H1 (cell line): ENCODE data around the gene FAIM2. TPM values are rescaled to one million over a fixed set of nuclear protein-coding genes. Genes with fewer than 3 reads are reported as not detected.

ENCODE experiments used
- CTCF ChIA-PET: fragments of 300-600 bp; sonication (Branson Sonifier 250); formaldehyde crosslinking; loops from one replicate; lab custom pipeline; 2021; ENCODE audit not compliant: partially characterized antibody; lab: Charles Lee
- POLR2A ChIA-PET: fragments of 300-600 bp; sonication (Branson Sonifier 250); formaldehyde crosslinking; loops from one replicate; lab custom pipeline; 2021; ENCODE audit warnings: inconsistent platforms; ENCODE audit not compliant: partially characterized antibody; lab: Charles Lee
- DNase-seq, 2 experiments: peaks; one replicate each; pipeline versions ENCODE4 v3.0.0 to v3.0.0-alpha.2; 2010 to 2022; ENCODE audit warnings: low spot score in 2 of 2, low read depth in 1 of 2, mixed read lengths in 1 of 2
- FAIRE-seq: peaks from 2 replicates; lab custom pipeline; 2011; peaks lifted over from hg19 to GRCh38; lab: Jason Lieb, UNC
- H2AFZ ChIP-seq: 2 replicates; pipeline ENCODE4 v1.8.1; 2012; ENCODE audit warnings: low read length, inconsistent platforms
- H2AK5ac ChIP-seq: 2 replicates; pipeline ENCODE4 v1.6.1; 2013; ENCODE audit warnings: low read depth, low read length
- H2BK120ac ChIP-seq: replicated peaks from 2 replicates; pipeline ENCODE3; 2013; ENCODE audit warnings: low read depth, low read length, inconsistent platforms
- H2BK12ac ChIP-seq: 2 replicates; pipeline ENCODE4 v1.6.1; 2013; ENCODE audit warnings: low read depth, low read length
- H2BK15ac ChIP-seq: 2 replicates; pipeline ENCODE4 v1.6.1; 2013; ENCODE audit warnings: low read length
- H2BK20ac ChIP-seq: 2 replicates; pipeline ENCODE4 v1.6.1; 2013; ENCODE audit warnings: low read length
- H2BK5ac ChIP-seq: 2 replicates; pipeline ENCODE4 v1.6.1; 2013; ENCODE audit warnings: low read depth, low read length
- H3K14ac ChIP-seq: 2 replicates; pipeline ENCODE4 v1.6.1; 2013; ENCODE audit warnings: inconsistent platforms; ENCODE audit not compliant: insufficient read length
- H3K18ac ChIP-seq: 2 replicates; pipeline ENCODE4 v1.6.1; 2013; ENCODE audit warnings: low read length; ENCODE audit errors: extremely low read depth
- H3K23ac ChIP-seq: 2 replicates; pipeline ENCODE4 v1.6.1; 2013; ENCODE audit warnings: inconsistent platforms; ENCODE audit not compliant: insufficient read length
- H3K23me2 ChIP-seq: 2 replicates; pipeline ENCODE4 v1.6.1; 2013; ENCODE audit warnings: low read depth, low read length
- H3K27ac ChIP-seq: 2 replicates; pipeline ENCODE4 v1.6.1; 2011; ENCODE audit warnings: low read depth, low read length, inconsistent platforms
- H3K27me3 ChIP-seq, 4 experiments: replicated peaks in 1 of 4; 1 replicate in 1 of 4; 2 replicates in 3 of 4; pipeline versions ENCODE4 v1.6.1 to v1.8.1; 2011 to 2013; ENCODE audit warnings: low read length in 3 of 4, mild to moderate bottlenecking in 3 of 4, inconsistent platforms in 2 of 4, mixed read lengths in 2 of 4, moderate library complexity in 1 of 4; ENCODE audit not compliant: control insufficient read depth in 3 of 4, insufficient read depth in 3 of 4; ENCODE audit errors: extremely low read depth in 1 of 4
- H3K36me3 ChIP-seq, 4 experiments: 2 replicates each; pipeline versions ENCODE4 v1.6.1 to v1.8.1; 2011 to 2013; ENCODE audit warnings: mild to moderate bottlenecking in 4 of 4, low read length in 3 of 4, moderate library complexity in 2 of 4, control low read depth in 1 of 4, inconsistent platforms in 1 of 4; ENCODE audit not compliant: insufficient read depth in 4 of 4, control insufficient read depth in 2 of 4
- H3K4ac ChIP-seq: replicated peaks from 2 replicates; pipeline ENCODE3; 2013; ENCODE audit warnings: low read length, low read depth, mixed read lengths, inconsistent platforms; ENCODE audit not compliant: insufficient read length
- H3K4me1 ChIP-seq, 4 experiments: replicated peaks in 1 of 4; 1 replicate in 1 of 4; 2 replicates in 3 of 4; pipeline versions ENCODE4 v1.6.1 to v1.8.1; 2011 to 2013; ENCODE audit warnings: low read length in 3 of 4, inconsistent platforms in 2 of 4, mixed read lengths in 1 of 4; ENCODE audit not compliant: insufficient read depth in 4 of 4, control insufficient read depth in 3 of 4
- H3K4me2 ChIP-seq, 2 experiments: 2 replicates each; pipeline versions ENCODE4 v1.6.1 to v1.8.1; 2011 to 2013; ENCODE audit warnings: low read depth in 2 of 2, low read length in 2 of 2, control low read depth in 1 of 2, inconsistent platforms in 1 of 2, mild to moderate bottlenecking in 1 of 2; ENCODE audit not compliant: insufficient read depth in 1 of 2
- H3K4me3 ChIP-seq, 4 experiments: fragments of 200-600, 300-600 bp in 1 of 4; sonication (generic), shearing (Covaris generic), sonication (Bioruptor Twin) in 1 of 4; 2 replicates each; pipeline versions ENCODE4 v1.5.1 to v1.8.1; 2011 to 2016; ENCODE audit warnings: low read length in 4 of 4, low read depth in 3 of 4, control low read depth in 2 of 4, inconsistent platforms in 2 of 4, mild to moderate bottlenecking in 2 of 4, mixed read lengths in 1 of 4, moderate library complexity in 1 of 4; ENCODE audit not compliant: insufficient read depth in 2 of 4; ENCODE audit errors: extremely low read depth in 1 of 4
- H3K56ac ChIP-seq: replicated peaks from 2 replicates; pipeline ENCODE3; 2013; ENCODE audit warnings: low read depth, mild to moderate bottlenecking, mixed read lengths, low read length, inconsistent platforms; ENCODE audit not compliant: insufficient read length
- H3K79me1 ChIP-seq: 2 replicates; pipeline ENCODE4 v1.6.1; 2013; ENCODE audit warnings: low read depth, low read length, control low read depth
- H3K79me2 ChIP-seq, 2 experiments: 2 replicates each; pipeline versions ENCODE4 v1.6.1 to v1.8.1; 2012 to 2013; ENCODE audit warnings: low read length in 2 of 2, mild to moderate bottlenecking in 2 of 2, inconsistent platforms in 1 of 2; ENCODE audit not compliant: insufficient read depth in 2 of 2, control insufficient read depth in 1 of 2
- H3K9ac ChIP-seq, 4 experiments: replicated peaks in 1 of 4; 1 replicate in 1 of 4; 2 replicates in 3 of 4; pipeline versions ENCODE4 v1.6.1 to v1.8.1; 2011 to 2013; ENCODE audit warnings: low read depth in 3 of 4, low read length in 3 of 4, control low read depth in 2 of 4, mild to moderate bottlenecking in 2 of 4, moderate library complexity in 2 of 4, inconsistent platforms in 1 of 4; ENCODE audit errors: extremely low read depth in 1 of 4
- H3K9me3 ChIP-seq, 2 experiments: 2 replicates each; pipeline versions ENCODE4 v1.6.1 to v1.8.1; 2012 to 2013; ENCODE audit warnings: mild to moderate bottlenecking in 2 of 2, moderate library complexity in 2 of 2, control low read depth in 1 of 2, inconsistent platforms in 1 of 2, low read depth in 1 of 2, low read length in 1 of 2, mixed read lengths in 1 of 2; ENCODE audit not compliant: insufficient read depth in 2 of 2
- H4K20me1 ChIP-seq, 2 experiments: replicated peaks in 1 of 2; 2 replicates each; pipeline versions ENCODE3 to v1.8.1; 2011 to 2013; ENCODE audit warnings: inconsistent platforms in 2 of 2, low read length in 2 of 2, mild to moderate bottlenecking in 1 of 2; ENCODE audit not compliant: insufficient read depth in 2 of 2, control insufficient read depth in 1 of 2
- H4K5ac ChIP-seq: 2 replicates; pipeline ENCODE4 v1.6.1; 2013; ENCODE audit warnings: low read length, low read depth, mixed read lengths, inconsistent platforms; ENCODE audit not compliant: insufficient read length
- H4K8ac ChIP-seq: 2 replicates; pipeline ENCODE4 v1.8.0; 2013; ENCODE audit warnings: mild to moderate bottlenecking, moderate library complexity, low read length, inconsistent platforms; ENCODE audit not compliant: insufficient read depth; ENCODE audit errors: extremely low read depth
- H4K91ac ChIP-seq: replicated peaks from 2 replicates; pipeline ENCODE3; 2013; ENCODE audit warnings: low read length, mixed read lengths, inconsistent platforms; ENCODE audit not compliant: insufficient read length
- CTCF ChIP-seq, 3 experiments: IDR thresholded peaks; 1 replicate in 2 of 3; 2 replicates in 1 of 3; pipeline versions ENCODE4 v1.5.1 to v1.6.1; 2011; ENCODE audit warnings: low read length in 3 of 3, mild to moderate bottlenecking in 3 of 3, inconsistent platforms in 2 of 3, low read depth in 1 of 3, moderate library complexity in 1 of 3; ENCODE audit not compliant: insufficient read depth in 1 of 3; ENCODE audit errors: control extremely low read depth in 1 of 3
- EZH2 ChIP-seq: fragments of 200-600 bp; sonication (generic); IDR thresholded peaks from 2 replicates; pipeline ENCODE4 v1.7.1; 2012; ENCODE audit warnings: low read depth, mild to moderate bottlenecking, moderate library complexity, low read length, inconsistent platforms; ENCODE audit not compliant: severe bottlenecking
- GTF2F1 ChIP-seq: IDR thresholded peaks from 2 replicates; pipeline ENCODE4 v1.6.1; 2012; ENCODE audit warnings: low read depth, low read length, improper control_type of control experiment, borderline replicate concordance
- HDAC6 ChIP-seq: IDR thresholded peaks from one replicate; pipeline ENCODE4 v1.7.1; 2012; ENCODE audit warnings: low read depth, mild to moderate bottlenecking, inconsistent platforms, low read length, moderate library complexity
- POLR2AphosphoS5 ChIP-seq: IDR thresholded peaks from 2 replicates; pipeline ENCODE4 v1.6.1; 2011; ENCODE audit warnings: low read depth, low read length
- SAP30 ChIP-seq: fragments of 300-600 bp; sonication (generic); IDR thresholded peaks from 2 replicates; pipeline ENCODE4 v1.7.1; 2012; ENCODE audit warnings: low read length, moderate library complexity, mild to moderate bottlenecking, inconsistent platforms; ENCODE audit not compliant: insufficient read depth, insufficient replicate concordance
- SIN3A ChIP-seq, 2 experiments: IDR thresholded peaks in 1 of 2; conservative IDR thresholded peaks in 1 of 2; 2 replicates each; pipeline ENCODE4 v1.6.1; 2011 to 2012; ENCODE audit warnings: low read length in 2 of 2, improper control_type of control experiment in 1 of 2, low read depth in 1 of 2, mild to moderate bottlenecking in 1 of 2
- SIRT6 ChIP-seq: IDR thresholded peaks from one replicate; pipeline ENCODE4 v1.7.1; 2012; ENCODE audit warnings: low read length, inconsistent platforms
- SUZ12 ChIP-seq: fragments of 200-600 bp; sonication (generic); IDR thresholded peaks from 2 replicates; pipeline ENCODE4 v1.6.1; 2012; ENCODE audit warnings: mild to moderate bottlenecking, inconsistent platforms, low read length, moderate library complexity, mixed read lengths
- ZNF274 ChIP-seq: IDR thresholded peaks from 2 replicates; pipeline ENCODE4 v1.7.0; 2012; ENCODE audit warnings: low read length, borderline replicate concordance; ENCODE audit errors: extremely low read depth
- WGBS, 2 experiments: shearing (Covaris generic) in 1 of 2; methylation state at CpG; one replicate each; pipeline versions ENCODE4 v1.1.6 to v1.1.7; 2013 to 2015; ENCODE audit warnings: low lambda C conversion rate in 2 of 2, mixed read lengths in 2 of 2, inconsistent platforms in 1 of 2, low coverage in 1 of 2, missing lambda C conversion rate in 1 of 2; ENCODE audit not compliant: insufficient replicate concordance in 2 of 2, insufficient coverage in 1 of 2, insufficient read length in 1 of 2; ENCODE audit errors: extremely low coverage in 1 of 2, missing lambda C conversion rate in 1 of 2; 5-methylcytosine and 5-hydroxymethylcytosine counted together
- polyA plus RNA-seq, 7 experiments: library from polyadenylated mRNA; depleted of rRNA in 3 of 7; stranded (reverse) in 5 of 7; unstranded in 2 of 7; fragments of >200 nt in 5 of 7; fragments of 200-250 nt in 2 of 7; gene quantifications; 1 replicate in 5 of 7; 2 replicates in 1 of 7; 4 replicates in 1 of 7; pipeline versions ENCODE4 v1.2.1 to v1.2.3, GENCODE V29; 2011 to 2013; ENCODE audit warnings: missing spikeins in 2 of 7, mixed read lengths in 2 of 7
- total RNA-seq: library from RNA; stranded (reverse); fragmentation: NEBNext Ultra II Directional; extraction: Animal tissue kit (Norgen Biotek cat#: 25700); gene quantifications from 2 replicates; pipeline ENCODE4 v1.2.1, GENCODE V29; 2021

The FAIM2 gene
- total and polyA plus RNA-seq, 2 of the 8 experiments (the other 6 are each of a cell fraction or from before 2014, with no cell fraction given), result 0.89 to 1.3 TPM

GRCh38 chr12:49903351-49903699 lies 375 bp downstream of the FAIM2 start:
- FAIRE-seq (no peak), DNase-seq (no peak)
- H2BK15ac ChIP-seq, result no peak overlapping the region
- H3K14ac ChIP-seq, result no peak overlapping the region
- H4K5ac ChIP-seq, result no peak overlapping the region
- H4K20me1 ChIP-seq, result no peaks in the 10 kb centered on the region
- ChIA-PET POLR2A (interaction anchor here (0.6 kb wide), 1 partner anchor 9 kb away, joined by 4 read pairs; no protein-coding TSS in a partner anchor), CTCF (interaction anchor here (0.6 to 12.4 kb wide), 8 partner anchors 9 to 255 kb away, joined by 3 to 107 read pairs (median 4); no protein-coding TSS in a partner anchor)
- no peak overlapping the region for H3K4ac ChIP-seq
- no peak overlapping the region for H2BK20ac ChIP-seq
- H2AK5ac ChIP-seq, result no peak overlapping the region
- H2AFZ ChIP-seq, result no peak overlapping the region
- H3K18ac ChIP-seq, result no peak overlapping the region
- H3K79me1 ChIP-seq, result no peaks in the 10 kb centered on the region
- 67% methylated on average over 9 of the region's 12 CpGs; no CpG with 5 or more reads in 1 of the 2 experiments for WGBS, 2 experiments
- no peaks in the 10 kb centered on the region for H3K79me2 ChIP-seq
- H2BK5ac ChIP-seq, result no peak overlapping the region
- no peak overlapping the region for H3K27ac ChIP-seq
- peak overlapping the region; percentile 81; the same call in 1 of the 2 replicates for H4K8ac ChIP-seq
- no peak overlapping the region for H4K91ac ChIP-seq
- H3K4me3 ChIP-seq, result peak overlapping the region in 2 of 4 experiments; percentile 30 to 56; a peak in 4 of 8 replicates
- H3K9me3 ChIP-seq, result no peaks in the 10 kb centered on the region
- peak overlapping the region; percentile 70 to 79 for H3K4me2 ChIP-seq
- H3K23ac ChIP-seq, result no peak overlapping the region
- H3K27me3 ChIP-seq, result peaks cover 0 to 19% (median 16%) of the 10 kb centered on the region in 4 experiments; a peak in 5 of 7 replicates
- H2BK12ac ChIP-seq, result 0 out of 2 replicates have a peak overlapping the region, but pooled peaks have one; percentile 39
- peaks cover 0 to 9% (median 1%) of the 10 kb centered on the region in 4 experiments; a peak in 5 of 7 replicates for H3K4me1 ChIP-seq
- H2BK120ac ChIP-seq, result no peak overlapping the region
- H3K23me2 ChIP-seq, result peaks cover 5% of the 10 kb centered on the region; the same call in 1 of the 2 replicates
- H3K56ac ChIP-seq, result no peak overlapping the region
- H3K36me3 ChIP-seq, result no peaks in the 10 kb centered on the region
- H3K9ac ChIP-seq, result 0 out of 7 replicates have a peak overlapping the region, but pooled peaks of 1 of the 4 experiments have one; percentile 4
- no peak for TF ChIP-seq SUZ12
- no peak for TF ChIP-seq POLR2AphosphoS5
- no peak for TF ChIP-seq SAP30
- no peak for TF ChIP-seq GTF2F1
- no peak for TF ChIP-seq SIN3A (conservative IDR thresholded peaks at IDR 0.05 in 1 of 2, IDR thresholded peaks at IDR 0.05 in 1 of 2; ENCODE audit: low read depth in 1 of 2, low read length in 2 of 2)
- no peak for TF ChIP-seq SIRT6
- no peak for TF ChIP-seq HDAC6
- TF ChIP-seq CTCF (IDR thresholded peaks at IDR 0.05; ENCODE audit: control extremely low read depth in 1 of 3, insufficient read depth in 1 of 3, low read depth in 1 of 3, low read length in 3 of 3), result no peak
- no peak for TF ChIP-seq ZNF274
- TF ChIP-seq EZH2, result no peak
